ENCODE results near the gene TASOR2.

TASOR2 gene

GRCh38 chr10:5685764-5686240, 1.2 kb downstream of the TASOR2 start:
- no peaks in the 10 kb centered on the region for H3K27me3 Mint-ChIP-seq
- H3K36me3 Mint-ChIP-seq: no peaks in the 10 kb centered on the region
- H3K27ac Mint-ChIP-seq: peak overlapping the region; percentile 96
- no peak for ATAC-seq
- H3K4me1 Mint-ChIP-seq: peaks cover 44% of the 10 kb centered on the region
- H3K4me3 Mint-ChIP-seq: peak overlapping the region; percentile 94
- no peaks in the 10 kb centered on the region for H3K9me3 Mint-ChIP-seq

GRCh38 chr10:5688587-5688986, 3.9 kb downstream of the TASOR2 start:
- no peak overlapping the region for H3K27ac Mint-ChIP-seq
- no peaks in the 10 kb centered on the region for H3K27me3 Mint-ChIP-seq
- no peaks in the 10 kb centered on the region for H3K9me3 Mint-ChIP-seq
- no peaks in the 10 kb centered on the region for H3K36me3 Mint-ChIP-seq
- H3K4me3 Mint-ChIP-seq: no peak overlapping the region
- ATAC-seq: no peak
- H3K4me1 Mint-ChIP-seq: peaks cover 60% of the 10 kb centered on the region

- no peak overlapping the region for H3K4me3 Mint-ChIP-seq
- H3K9me3 Mint-ChIP-seq: no peaks in the 10 kb centered on the region
- no peak for ATAC-seq
- peak overlapping the region; percentile 78 for H3K27ac Mint-ChIP-seq
- H3K36me3 Mint-ChIP-seq: peaks cover 6% of the 10 kb centered on the region
- H3K27me3 Mint-ChIP-seq: no peaks in the 10 kb centered on the region
- H3K4me1 Mint-ChIP-seq: peaks cover 63% of the 10 kb centered on the region
Observed at GRCh38 chr10:5691786-5692185, 7.1 kb downstream of the TASOR2 start.

- ATAC-seq: peak; percentile 94
- peaks cover 6% of the 10 kb centered on the region for H3K36me3 Mint-ChIP-seq
- peaks cover 54% of the 10 kb centered on the region for H3K4me1 Mint-ChIP-seq
- peak overlapping the region; percentile 78 for H3K27ac Mint-ChIP-seq
- peak overlapping the region; percentile 70 for H3K4me3 Mint-ChIP-seq
- no peaks in the 10 kb centered on the region for H3K27me3 Mint-ChIP-seq
- no peaks in the 10 kb centered on the region for H3K9me3 Mint-ChIP-seq
Observed at GRCh38 chr10:5692461-5693358, 8.1 kb downstream of the TASOR2 start.

- no peak for ATAC-seq
- Mint-ChIP-seq H3K4me1 (peaks cover 38% of the 10 kb centered on the region), H3K9me3 (no peaks in the 10 kb centered on the region), H3K4me3 (no peak overlapping the region), H3K36me3 (peaks cover 6% of the 10 kb centered on the region), H3K27ac (peak overlapping the region; percentile 61), H3K27me3 (no peaks in the 10 kb centered on the region)
Observed at GRCh38 chr10:5694573-5694972, 9.9 kb downstream of the TASOR2 start.

- Mint-ChIP-seq H3K4me1 (peaks cover 35% of the 10 kb centered on the region), H3K27me3 (no peaks in the 10 kb centered on the region), H3K4me3 (no peak overlapping the region), H3K27ac (no peak overlapping the region), H3K36me3 (peaks cover 6% of the 10 kb centered on the region), H3K9me3 (no peaks in the 10 kb centered on the region)
- ATAC-seq: no peak
Observed at GRCh38 chr10:5697342-5697741, 12.7 kb downstream of the TASOR2 start.

GRCh38 chr10:5698062-5698461, 13.4 kb downstream of the TASOR2 start:
- no peaks in the 10 kb centered on the region for H3K9me3 Mint-ChIP-seq
- ATAC-seq: no peak
- H3K27me3 Mint-ChIP-seq: no peaks in the 10 kb centered on the region
- peaks cover 6% of the 10 kb centered on the region for H3K36me3 Mint-ChIP-seq
- peak overlapping the region; percentile 64 for H3K27ac Mint-ChIP-seq
- H3K4me3 Mint-ChIP-seq: no peak overlapping the region
- peaks cover 27% of the 10 kb centered on the region for H3K4me1 Mint-ChIP-seq

- H3K9me3 Mint-ChIP-seq: no peaks in the 10 kb centered on the region
- H3K27ac Mint-ChIP-seq: peak overlapping the region; percentile 1
- peaks cover 69% of the 10 kb centered on the region for H3K4me1 Mint-ChIP-seq
- peaks cover 13% of the 10 kb centered on the region for H3K36me3 Mint-ChIP-seq
- no peak overlapping the region for H3K4me3 Mint-ChIP-seq
- no peak for ATAC-seq
- H3K27me3 Mint-ChIP-seq: no peaks in the 10 kb centered on the region
Observed at GRCh38 chr10:5708356-5708755, 23.7 kb downstream of the TASOR2 start.

GRCh38 chr10:5709865-5710264, 25.2 kb downstream of the TASOR2 start:
- peak overlapping the region; percentile 29 for H3K27ac Mint-ChIP-seq
- peaks cover 71% of the 10 kb centered on the region for H3K4me1 Mint-ChIP-seq
- H3K36me3 Mint-ChIP-seq: peaks cover 13% of the 10 kb centered on the region

GRCh38 chr10:5710859-5711258, 26.2 kb downstream of the TASOR2 start:
- ATAC-seq: no peak
- Mint-ChIP-seq H3K27me3 (no peaks in the 10 kb centered on the region), H3K27ac (no peak overlapping the region), H3K36me3 (peaks cover 13% of the 10 kb centered on the region), H3K4me1 (peaks cover 75% of the 10 kb centered on the region), H3K4me3 (no peak overlapping the region), H3K9me3 (no peaks in the 10 kb centered on the region)

More at GRCh38 chr10:5709865-5710264, 25.2 kb downstream of the TASOR2 start:
- Mint-ChIP-seq H3K9me3 (no peaks in the 10 kb centered on the region), H3K27me3 (no peaks in the 10 kb centered on the region), H3K4me3 (no peak overlapping the region)
- no peak for ATAC-seq

GRCh38 chr10:5711642-5712041, 27.0 kb downstream of the TASOR2 start:
- no peaks in the 10 kb centered on the region for H3K27me3 Mint-ChIP-seq
- peak overlapping the region; percentile 58 for H3K4me3 Mint-ChIP-seq
- H3K4me1 Mint-ChIP-seq: peaks cover 75% of the 10 kb centered on the region
- peaks cover 13% of the 10 kb centered on the region for H3K36me3 Mint-ChIP-seq
- no peaks in the 10 kb centered on the region for H3K9me3 Mint-ChIP-seq
- no peak for ATAC-seq
- peak overlapping the region; percentile 53 for H3K27ac Mint-ChIP-seq

- Mint-ChIP-seq H3K27me3 (no peaks in the 10 kb centered on the region), H3K4me3 (no peak overlapping the region), H3K9me3 (no peaks in the 10 kb centered on the region), H3K27ac (no peak overlapping the region), H3K4me1 (peaks cover 25% of the 10 kb centered on the region), H3K36me3 (peaks cover 20% of the 10 kb centered on the region)
- no peak for ATAC-seq
Observed at GRCh38 chr10:5719546-5719945, 34.9 kb downstream of the TASOR2 start.

- Mint-ChIP-seq H3K27me3 (no peaks in the 10 kb centered on the region), H3K4me1 (peaks cover 19% of the 10 kb centered on the region), H3K27ac (no peak overlapping the region), H3K9me3 (no peaks in the 10 kb centered on the region), H3K36me3 (peaks cover 20% of the 10 kb centered on the region), H3K4me3 (no peak overlapping the region)
- no peak for ATAC-seq
Observed at GRCh38 chr10:5720182-5720581, 35.5 kb downstream of the TASOR2 start.

- Mint-ChIP-seq H3K27me3 (no peaks in the 10 kb centered on the region), H3K27ac (no peak overlapping the region), H3K4me3 (no peak overlapping the region), H3K9me3 (no peaks in the 10 kb centered on the region), H3K36me3 (peaks cover 29% of the 10 kb centered on the region), H3K4me1 (peaks cover 3% of the 10 kb centered on the region)
- ATAC-seq: no peak
Observed at GRCh38 chr10:5723692-5724091, 39.1 kb downstream of the TASOR2 start.

GRCh38 chr10:5730766-5731165, 46.1 kb downstream of the TASOR2 start:
- H3K4me3 Mint-ChIP-seq: no peak overlapping the region
- H3K27ac Mint-ChIP-seq: peak overlapping the region; percentile 64
- H3K36me3 Mint-ChIP-seq: peaks cover 54% of the 10 kb centered on the region
- no peak for ATAC-seq
- no peaks in the 10 kb centered on the region for H3K27me3 Mint-ChIP-seq
- H3K9me3 Mint-ChIP-seq: no peaks in the 10 kb centered on the region
- H3K4me1 Mint-ChIP-seq: peaks cover 7% of the 10 kb centered on the region

GRCh38 chr10:5731559-5731958, 46.9 kb downstream of the TASOR2 start:
- H3K27me3 Mint-ChIP-seq: no peaks in the 10 kb centered on the region
- H3K9me3 Mint-ChIP-seq: no peaks in the 10 kb centered on the region
- no peak overlapping the region for H3K27ac Mint-ChIP-seq
- peaks cover 56% of the 10 kb centered on the region for H3K36me3 Mint-ChIP-seq
- H3K4me1 Mint-ChIP-seq: peaks cover 7% of the 10 kb centered on the region
- no peak overlapping the region for H3K4me3 Mint-ChIP-seq
- no peak for ATAC-seq
